Common myeloid progenitor, CD34-positive (primary cell): ENCODE measurements around the gene FAM177B.
"Not testable (repeated sequence)": the region's sequence is repeated elsewhere in the genome, so short reads cannot be mapped to it uniquely, and the experiment has no call there.

ENCODE experiments used
- CTCF ChIA-PET: fragments of 350-600 bp; sonication (Branson Sonifier 250); formaldehyde crosslinking; loops from one replicate; lab custom pipeline; 2021; ENCODE audit warnings: antibody characterized with exemption; lab: Charles Lee
- POLR2A ChIA-PET: fragments of 350-600 bp; sonication (Branson Sonifier 250); formaldehyde crosslinking; loops from one replicate; lab custom pipeline; 2021; ENCODE audit warnings: antibody characterized with exemption; lab: Charles Lee
- DNase-seq, 3 donors: peaks; one replicate each; pipeline versions ENCODE4 v3.0.0 to v3.0.0-alpha.2; 2013
- H3K27ac ChIP-seq, 2 experiments: 1 replicate in 1 of 2; 2 replicates in 1 of 2; pipeline ENCODE4 v1.7.0; 2013; ENCODE audit warnings: inconsistent platforms in 2 of 2, low read length in 2 of 2, mild to moderate bottlenecking in 2 of 2, low read depth in 1 of 2, moderate library complexity in 1 of 2; ENCODE audit not compliant: severe bottlenecking in 2 of 2, insufficient read depth in 1 of 2, poor library complexity in 1 of 2
- H3K27me3 ChIP-seq, 5 experiments: replicated peaks in 2 of 5; 1 replicate in 3 of 5; 2 replicates in 2 of 5; pipeline versions ENCODE4 v1.6.1 to v1.7.0; 2013; ENCODE audit warnings: low read length in 4 of 5, mild to moderate bottlenecking in 2 of 5, moderate library complexity in 2 of 5, inconsistent platforms in 1 of 5; ENCODE audit not compliant: insufficient read depth in 5 of 5, control insufficient read depth in 4 of 5
- H3K36me3 ChIP-seq, 4 experiments: 1 replicate in 2 of 4; 2 replicates in 2 of 4; pipeline versions ENCODE4 v1.6.1 to v1.7.0; 2013; ENCODE audit warnings: low read length in 3 of 4, control low read depth in 1 of 4, mild to moderate bottlenecking in 1 of 4; ENCODE audit not compliant: control insufficient read depth in 4 of 4, insufficient read depth in 4 of 4
- H3K4me1 ChIP-seq, 4 experiments: 1 replicate in 3 of 4; 2 replicates in 1 of 4; pipeline versions ENCODE4 v1.6.1 to v1.7.1; 2013; ENCODE audit warnings: low read length in 3 of 4, mild to moderate bottlenecking in 3 of 4, control low read depth in 1 of 4, inconsistent platforms in 1 of 4, moderate library complexity in 1 of 4; ENCODE audit not compliant: control insufficient read depth in 4 of 4, insufficient read depth in 4 of 4; ENCODE audit errors: control extremely low read depth in 1 of 4
- H3K4me3 ChIP-seq, 7 experiments: 1 replicate in 4 of 7; 2 replicates in 3 of 7; pipeline versions ENCODE4 v1.5.1 to v1.7.0; 2013; ENCODE audit warnings: mild to moderate bottlenecking in 7 of 7, low read length in 6 of 7, moderate library complexity in 6 of 7, inconsistent platforms in 2 of 7, low read depth in 2 of 7, control low read depth in 1 of 7; ENCODE audit not compliant: insufficient read depth in 4 of 7, control insufficient read depth in 1 of 7; ENCODE audit errors: extremely low read depth in 1 of 7
- H3K9me3 ChIP-seq, 5 experiments: 1 replicate in 4 of 5; 2 replicates in 1 of 5; pipeline versions ENCODE4 v1.6.1 to v1.7.1; 2013; ENCODE audit warnings: low read length in 4 of 5, mild to moderate bottlenecking in 2 of 5, inconsistent platforms in 1 of 5, low read depth in 1 of 5, moderate library complexity in 1 of 5; ENCODE audit not compliant: control insufficient read depth in 4 of 5, insufficient read depth in 2 of 5; ENCODE audit errors: control extremely low read depth in 1 of 5
- WGBS: methylation state at CpG from one replicate; pipeline ENCODE4 v1.1.5; 2013; ENCODE audit not compliant: insufficient coverage; 5-methylcytosine and 5-hydroxymethylcytosine counted together

FAM177B gene

GRCh38 chr1:222754366-222755139 lies 17.6 kb downstream of the FAM177B start:
- ChIA-PET POLR2A (interaction anchor here (0.7 kb wide), 1 partner anchor 32 kb away, joined by 3 read pairs; no protein-coding TSS in a partner anchor), CTCF (interaction anchor here (0.8 to 1.4 kb wide), 3 partner anchors 12 to 17 kb away, joined by 3 to 5 read pairs (median 3); no protein-coding TSS in a partner anchor)
- H3K9me3 ChIP-seq = peaks cover 0 to under 1% (median 0%) of the 10 kb centered on the region in 5 experiments
- peaks cover 0 to 6% (median 3%) of the 10 kb centered on the region in 4 experiments for H3K4me1 ChIP-seq
- no peaks in the 10 kb centered on the region for H3K27me3 ChIP-seq
- H3K27ac ChIP-seq = no peak overlapping the region
- WGBS = 55% methylated on average over 6 of the region's 10 CpGs
- no peaks in the 10 kb centered on the region for H3K36me3 ChIP-seq
- H3K4me3 ChIP-seq = no peak overlapping the region
- DNase-seq = peak in 2 of 3 donors; percentile 64 to 71

- Histone ChIP-seq H3K36me3 (no peaks in the 10 kb centered on the region), H3K9me3 (peaks cover 0 to 3% (median 0%) of the 10 kb centered on the region in 5 experiments), H3K27me3 (no peaks in the 10 kb centered on the region), H3K4me1 (peaks cover 0 to 6% (median 1%) of the 10 kb centered on the region in 4 experiments), H3K4me3 (no peak overlapping the region), H3K27ac (no peak overlapping the region)
- ChIA-PET CTCF (interaction anchor here (0.9 to 1.7 kb wide), 4 partner anchors 10 to 366 kb away, joined by 3 to 4 read pairs (median 4); no protein-coding TSS in a partner anchor), POLR2A (interaction anchor here (0.7 kb wide), 1 partner anchor 140 kb away, joined by 3 read pairs; the partner anchor contains the start of gene MIA3)
- no peak for DNase-seq
- 98% methylated on average over 8 of the region's 10 CpGs for WGBS
Observed at GRCh38 chr1:222757646-222758268, 20.8 kb downstream of the FAM177B start.

GRCh38 chr1:222759451-222760035 lies 22.5 kb downstream of the FAM177B start:
- WGBS = 95% methylated on average over 3 of the region's 5 CpGs
- ChIA-PET CTCF (interaction anchor here (1.1 to 1.7 kb wide), 2 partner anchors 39 to 364 kb away, joined by 3 to 4 read pairs; no protein-coding TSS in a partner anchor), POLR2A (no interaction called here)
- H3K4me1 ChIP-seq = peaks cover 0 to 3% (median 0%) of the 10 kb centered on the region in 4 experiments
- DNase-seq = no peak
- no peak overlapping the region for H3K4me3 ChIP-seq
- H3K9me3 ChIP-seq = peaks cover 0 to 3% (median 0%) of the 10 kb centered on the region in 5 experiments
- no peak overlapping the region for H3K27ac ChIP-seq
- no peaks in the 10 kb centered on the region for H3K27me3 ChIP-seq
- no peaks in the 10 kb centered on the region for H3K36me3 ChIP-seq

GRCh38 chr1:222761083-222761482 lies 24.1 kb downstream of the FAM177B start:
- Histone ChIP-seq H3K27ac (no peak overlapping the region), H3K4me1 (no peaks in the 10 kb centered on the region), H3K4me3 (no peak overlapping the region), H3K27me3 (no peaks in the 10 kb centered on the region), H3K9me3 (peaks cover 0 to 3% (median 0%) of the 10 kb centered on the region in 5 experiments), H3K36me3 (no peaks in the 10 kb centered on the region)
- no peak for DNase-seq
- ChIA-PET POLR2A (no interaction called here), CTCF (interaction anchor here (1.5 to 1.9 kb wide), 3 partner anchors 10 to 24 kb away, joined by 3 to 6 read pairs (median 4); partner anchors contain the start of gene FAM177B)
- WGBS = 86% methylated on average over 1 of the region's 1 CpG

- no CpG with 5 or more reads among the region's 4 CpGs for WGBS
- H3K36me3 ChIP-seq, H3K9me3 ChIP-seq, POLR2A ChIA-PET, H3K27ac ChIP-seq, DNase-seq, H3K4me3 ChIP-seq, H3K4me1 ChIP-seq, H3K27me3 ChIP-seq: not testable (repeated sequence)
- CTCF ChIA-PET = interaction anchor here (0.5 to 1.5 kb wide), 4 partner anchors 10 to 986 kb away, joined by 3 to 4 read pairs (median 3); partner anchors contain the start of gene FAM177B
Observed at GRCh38 chr1:222762178-222762577, 25.2 kb downstream of the FAM177B start.

GRCh38 chr1:222767152-222767571 lies 30.2 kb downstream of the FAM177B start:
- Histone ChIP-seq H3K27ac (no peak overlapping the region), H3K9me3 (peaks cover 0 to 11% (median 9%) of the 10 kb centered on the region in 5 experiments), H3K4me1 (peaks cover 5 to 12% (median 10%) of the 10 kb centered on the region in 4 experiments), H3K4me3 (no peak overlapping the region), H3K27me3 (no peaks in the 10 kb centered on the region), H3K36me3 (no peaks in the 10 kb centered on the region)
- POLR2A ChIA-PET = no interaction called here
- CTCF ChIA-PET = interaction anchor here (1.0 to 1.3 kb wide), 3 partner anchors 28 to 336 kb away, joined by 3 read pairs; no protein-coding TSS in a partner anchor
- 92% methylated on average over 5 of the region's 5 CpGs for WGBS
- no peak for DNase-seq
